GM12878 (cell line): ENCODE measurements around the gene OTULIN. TPM values are rescaled to one million over a fixed set of nuclear protein-coding genes. Genes with fewer than 3 reads are reported as not detected.

Source experiments
- BCL3 ChIP-seq: IDR thresholded peaks from 2 replicates; pipeline ENCODE4 v1.6.1; 2011; ENCODE audit warnings: borderline replicate concordance, low read depth, mild to moderate bottlenecking, moderate library complexity, low read length; ENCODE audit not compliant: insufficient read depth, poor library complexity, severe bottlenecking
- BHLHE40 ChIP-seq, 2 experiments: fragments of 450-650 bp in 1 of 2; IDR thresholded peaks; 2 replicates each; pipeline ENCODE4 v1.6.1; 2011 to 2017; ENCODE audit warnings: low read depth in 2 of 2, borderline replicate concordance in 1 of 2, improper control_type of control experiment in 1 of 2, low read length in 1 of 2, mild to moderate bottlenecking in 1 of 2
- CBFB ChIP-seq: IDR thresholded peaks from 2 replicates; pipeline ENCODE4 v1.6.1; 2016; ENCODE audit warnings: antibody characterized with exemption, low read depth
- DPF2 ChIP-seq: fragments of 450-650 bp; IDR thresholded peaks from 2 replicates; pipeline ENCODE4 v1.6.1; 2017; ENCODE audit warnings: mild to moderate bottlenecking
- EED ChIP-seq: sonication (generic); IDR thresholded peaks from 2 replicates; pipeline ENCODE4 v1.6.1; 2016; ENCODE audit warnings: antibody characterized with exemption, low read depth
- EGR1 ChIP-seq, 2 experiments: IDR thresholded peaks; 1 replicate in 1 of 2; 2 replicates in 1 of 2; pipeline ENCODE4 v1.6.1; 2011 to 2012; ENCODE audit warnings: low read depth in 2 of 2, low read length in 2 of 2, borderline replicate concordance in 1 of 2, mild to moderate bottlenecking in 1 of 2, moderate library complexity in 1 of 2
- HCFC1 ChIP-seq: fragments of 150-350 bp; IDR thresholded peaks from 2 replicates; pipeline ENCODE4 v1.6.1; 2014; ENCODE audit warnings: low read length
- JUNB ChIP-seq: IDR thresholded peaks from 2 replicates; pipeline ENCODE4 v1.6.1; 2016; ENCODE audit warnings: antibody characterized with exemption, mild to moderate bottlenecking
- JUND ChIP-seq: IDR thresholded peaks from 2 replicates; pipeline ENCODE4 v1.6.1; 2012; ENCODE audit warnings: low read depth, mild to moderate bottlenecking, low read length, improper control_type of control experiment, moderate library complexity
- KAT2A ChIP-seq: conservative IDR thresholded peaks from 2 replicates; pipeline ENCODE4 v1.6.1; 2011; ENCODE audit warnings: low read depth, low read length; ENCODE audit not compliant: control insufficient read depth
- MYC ChIP-seq: IDR thresholded peaks from 2 replicates; pipeline ENCODE4 v1.6.1; 2011; ENCODE audit warnings: mild to moderate bottlenecking, low read length, moderate library complexity, inconsistent platforms; ENCODE audit not compliant: insufficient read depth, insufficient replicate concordance, insufficient read length, severe bottlenecking
- NBN ChIP-seq: fragments of 450-650 bp; IDR thresholded peaks from 2 replicates; pipeline ENCODE4 v1.6.1; 2016
- NFXL1 ChIP-seq: fragments of 450-650 bp; IDR thresholded peaks from 2 replicates; pipeline ENCODE4 v1.6.1; 2017; ENCODE audit warnings: antibody characterized with exemption, mild to moderate bottlenecking, borderline replicate concordance
- NFYB ChIP-seq: IDR thresholded peaks from 2 replicates; pipeline ENCODE4 v1.6.1; 2011; ENCODE audit warnings: low read depth, mild to moderate bottlenecking, low read length, improper control_type of control experiment, moderate library complexity; ENCODE audit not compliant: insufficient read depth
- NKRF ChIP-seq: fragments of 450-650 bp; conservative IDR thresholded peaks from 2 replicates; pipeline ENCODE4 v1.6.1; 2017; ENCODE audit warnings: mild to moderate bottlenecking, moderate library complexity
- NR2C2 ChIP-seq: IDR thresholded peaks from 2 replicates; pipeline ENCODE4 v1.6.1; 2011; ENCODE audit warnings: borderline replicate concordance, low read depth; ENCODE audit not compliant: control insufficient read depth, insufficient read length
- RFX5 ChIP-seq: IDR thresholded peaks from 2 replicates; pipeline ENCODE4 v1.6.1; 2011; ENCODE audit warnings: low read depth, low read length, improper control_type of control experiment
- SMAD1 ChIP-seq: fragments of 450-650 bp; IDR thresholded peaks from 2 replicates; pipeline ENCODE4 v1.6.1; 2018; ENCODE audit warnings: mild to moderate bottlenecking, low read depth; ENCODE audit not compliant: partially characterized antibody
- SMAD5 ChIP-seq: IDR thresholded peaks from 2 replicates; pipeline ENCODE4 v1.6.1; 2016; ENCODE audit warnings: antibody characterized with exemption, low read depth
- SMARCA5 ChIP-seq: fragments of 450-650 bp; IDR thresholded peaks from 2 replicates; pipeline ENCODE4 v1.6.1; 2017; ENCODE audit warnings: mild to moderate bottlenecking
- YBX1 ChIP-seq: fragments of 450-650 bp; IDR thresholded peaks from 2 replicates; pipeline ENCODE4 v1.6.1; 2016; ENCODE audit warnings: antibody characterized with exemption
- ZBTB33 ChIP-seq: fragments of 450-650 bp; IDR thresholded peaks from 2 replicates; pipeline ENCODE4 v1.6.1; 2017; ENCODE audit warnings: mild to moderate bottlenecking
- ZNF24 ChIP-seq: fragments of 450-650 bp; IDR thresholded peaks from 2 replicates; pipeline ENCODE4 v1.6.1; 2017; ENCODE audit warnings: antibody characterized with exemption, mild to moderate bottlenecking
- ZSCAN29 ChIP-seq: fragments of 450-650 bp; IDR thresholded peaks from 2 replicates; pipeline ENCODE4 v1.6.1; 2017; ENCODE audit warnings: mild to moderate bottlenecking, moderate library complexity
- polyA plus RNA-seq, 11 experiments: library from polyadenylated mRNA; depleted of rRNA in 4 of 11; unstranded in 6 of 11; stranded (reverse) in 5 of 11; fragments of >200 nt; fragmentation: Nextera tagmentation in 4 of 11; fragmentation: Illumina TruSeq in 1 of 11; extraction: Ambion mirVana in 4 of 11; extraction: Trizol in 1 of 11; gene quantifications; 1 replicate in 1 of 11; 2 replicates in 10 of 11; pipeline versions ENCODE4 v1.2.1 to v1.2.3, GENCODE V29; 2011 to 2016; ENCODE audit warnings: inconsistent platforms in 2 of 11, missing spikeins in 2 of 11, low read depth in 1 of 11
- total RNA-seq, 4 experiments: library from RNA; depleted of rRNA in 3 of 4; stranded (reverse); fragments of >200 nt in 3 of 4; fragmentation: Illumina TruSeq in 1 of 4; extraction: Trizol in 1 of 4; gene quantifications; 2 replicates each; pipeline versions ENCODE4 v1.2.1 to v1.2.3, GENCODE V29; 2013 to 2021
- TF ChIP-seq, protein P1 (sequence below): IDR thresholded peaks from 2 replicates; pipeline ENCODE4 v1.6.1; 2012; ENCODE audit warnings: low read depth, low read length, improper control_type of control experiment

Gene OTULIN
- total and polyA plus RNA-seq, 10 of the 15 experiments (the other 5 are each of a cell fraction or from before 2014, with no cell fraction given) = 6.6 to 70.5 (median 28.7) TPM

DNA sequence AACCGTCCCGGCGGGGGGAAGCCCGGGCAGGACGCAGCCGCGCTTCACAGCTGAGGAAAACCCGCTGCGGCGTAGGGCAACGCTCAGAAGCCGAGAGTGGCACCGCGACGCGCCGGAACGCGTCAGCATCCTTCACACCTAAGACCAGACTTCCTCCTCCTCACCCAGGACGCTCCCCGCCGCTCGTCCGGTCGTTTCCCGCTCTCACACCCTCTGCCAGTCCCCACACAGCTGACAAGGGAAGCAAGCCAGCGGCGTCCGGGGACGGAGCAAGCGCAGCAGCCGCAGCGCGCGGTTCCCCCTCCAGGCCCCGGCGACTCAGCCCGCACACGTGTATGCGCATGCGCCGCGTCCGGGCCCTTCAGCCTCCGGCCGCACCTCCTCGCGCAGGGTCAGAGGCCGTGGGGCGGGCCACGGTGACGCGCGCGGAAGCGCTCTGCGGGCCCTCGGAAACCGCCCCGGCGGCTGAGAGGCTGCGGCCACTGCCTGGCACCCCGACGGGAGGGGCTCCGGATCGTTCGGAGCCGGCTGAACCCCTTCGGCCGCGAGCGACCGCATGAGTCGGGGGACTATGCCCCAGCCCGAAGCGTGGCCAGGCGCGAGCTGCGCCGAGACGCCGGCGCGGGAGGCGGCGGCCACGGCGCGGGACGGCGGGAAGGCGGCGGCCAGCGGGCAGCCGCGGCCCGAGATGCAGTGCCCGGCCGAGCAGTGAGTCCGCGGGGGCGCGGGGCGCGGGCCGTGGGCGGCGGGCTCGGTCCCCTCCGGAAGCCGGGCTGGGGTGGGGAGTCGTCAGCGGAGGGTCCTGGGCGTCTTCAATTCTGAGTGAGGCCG lies at the start of gene OTULIN (continued):
- peak; percentile 81 for TF ChIP-seq SMAD5
- TF ChIP-seq EGR1 (IDR thresholded peaks at IDR 0.05; ENCODE audit: borderline replicate concordance in 1 of 2, low read depth in 2 of 2, low read length in 2 of 2) = peak in 1 of 2 experiments; percentile 62; a peak in 1 of 3 replicates
- no peak for TF ChIP-seq SMAD1
- TF ChIP-seq BCL3 = no peak
- TF ChIP-seq ZNF24 = no peak
- TF ChIP-seq NKRF = peak; percentile 80
- TF ChIP-seq JUND = no peak
- TF ChIP-seq HCFC1 = 0 out of 2 replicates have a peak, but pooled peaks have one; percentile 47
- no peak for TF ChIP-seq ZBTB33
- TF ChIP-seq BHLHE40 (IDR thresholded peaks at IDR 0.05; ENCODE audit: borderline replicate concordance in 1 of 2, low read depth in 2 of 2, low read length in 1 of 2) = peak; percentile 43 to 74; a peak in 3 of 4 replicates
- TF ChIP-seq DPF2 = peak; percentile 85
- no peak for TF ChIP-seq ZSCAN29
- peak; percentile 43; the same call in 1 of the 2 replicates for TF ChIP-seq CBFB
- no peak for TF ChIP-seq YBX1
- TF ChIP-seq NBN = 0 out of 2 replicates have a peak, but pooled peaks have one; percentile 62
- TF ChIP-seq KAT2A = no peak
- no peak for TF ChIP-seq EED
- no peak for TF ChIP-seq NFYB
- TF ChIP-seq, protein P1, sequence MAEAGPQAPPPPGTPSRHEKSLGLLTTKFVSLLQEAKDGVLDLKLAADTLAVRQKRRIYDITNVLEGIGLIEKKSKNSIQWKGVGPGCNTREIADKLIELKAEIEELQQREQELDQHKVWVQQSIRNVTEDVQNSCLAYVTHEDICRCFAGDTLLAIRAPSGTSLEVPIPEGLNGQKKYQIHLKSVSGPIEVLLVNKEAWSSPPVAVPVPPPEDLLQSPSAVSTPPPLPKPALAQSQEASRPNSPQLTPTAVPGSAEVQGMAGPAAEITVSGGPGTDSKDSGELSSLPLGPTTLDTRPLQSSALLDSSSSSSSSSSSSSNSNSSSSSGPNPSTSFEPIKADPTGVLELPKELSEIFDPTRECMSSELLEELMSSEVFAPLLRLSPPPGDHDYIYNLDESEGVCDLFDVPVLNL = 0 out of 2 replicates have a peak, but pooled peaks have one; percentile 43
- TF ChIP-seq NR2C2 = peak; percentile 53
- TF ChIP-seq NFXL1 = no peak
- TF ChIP-seq SMARCA5 = peak; percentile 79
- TF ChIP-seq RFX5 = no peak
- no peak for TF ChIP-seq JUNB
- TF ChIP-seq MYC = no peak
